H9 (cell line): ENCODE data around the gene MYO15A. TPM values are rescaled to one million over a fixed set of nuclear protein-coding genes. Genes with fewer than 3 reads are reported as not detected.

Source experiments
- DNase-seq: peaks from one replicate; pipeline ENCODE4 v3.0.0-alpha.2; 2017
- H2AFZ ChIP-seq: one replicate; pipeline ENCODE4 v1.6.1; 2013; ENCODE audit warnings: mild to moderate bottlenecking, low read length, control low read depth, moderate library complexity
- H2AK5ac ChIP-seq: 2 replicates; pipeline ENCODE4 v1.6.1; 2013; ENCODE audit warnings: low read length, control low read depth, mixed read lengths; ENCODE audit not compliant: insufficient read length
- H2BK120ac ChIP-seq: one replicate; pipeline ENCODE4 v1.6.1; 2013; ENCODE audit warnings: low read depth, mild to moderate bottlenecking, low read length, control low read depth, inconsistent platforms; ENCODE audit not compliant: poor library complexity, severe bottlenecking
- H2BK12ac ChIP-seq: 2 replicates; pipeline ENCODE4 v1.6.1; 2013; ENCODE audit warnings: low read length, control low read depth, mixed read lengths, low read depth; ENCODE audit not compliant: insufficient read length
- H2BK15ac ChIP-seq: 2 replicates; pipeline ENCODE4 v1.6.1; 2013; ENCODE audit warnings: low read depth, low read length, control low read depth
- H2BK20ac ChIP-seq: one replicate; pipeline ENCODE4 v1.6.1; 2013; ENCODE audit warnings: low read depth, mild to moderate bottlenecking, low read length, control low read depth, inconsistent platforms; ENCODE audit not compliant: poor library complexity, severe bottlenecking
- H2BK5ac ChIP-seq: 2 replicates; pipeline ENCODE4 v1.6.1; 2013; ENCODE audit warnings: low read length, control low read depth, mixed read lengths; ENCODE audit not compliant: insufficient read length
- H3K14ac ChIP-seq: 2 replicates; pipeline ENCODE4 v1.6.1; 2013; ENCODE audit warnings: low read length, control low read depth; ENCODE audit not compliant: insufficient read depth
- H3K18ac ChIP-seq: 2 replicates; pipeline ENCODE4 v1.6.1; 2013; ENCODE audit warnings: low read depth, mild to moderate bottlenecking, mixed read lengths, low read length, control low read depth; ENCODE audit not compliant: insufficient read length
- H3K23ac ChIP-seq: 2 replicates; pipeline ENCODE4 v1.6.1; 2013; ENCODE audit warnings: low read length, control low read depth, mixed read lengths, low read depth; ENCODE audit not compliant: insufficient read length
- H3K23me2 ChIP-seq: 2 replicates; pipeline ENCODE4 v1.6.1; 2013; ENCODE audit warnings: low read depth, mild to moderate bottlenecking, mixed read lengths, low read length, control low read depth; ENCODE audit not compliant: insufficient read length, poor library complexity, severe bottlenecking
- H3K27ac ChIP-seq: 2 replicates; pipeline ENCODE4 v1.5.1; 2013; ENCODE audit warnings: low read length, control low read depth, mixed read lengths, low read depth; ENCODE audit not compliant: insufficient read length
- H3K27me3 ChIP-seq: 2 replicates; pipeline ENCODE4 v1.6.1; 2013; ENCODE audit warnings: low read length, control low read depth, inconsistent platforms; ENCODE audit not compliant: insufficient read depth
- H3K4ac ChIP-seq: 2 replicates; pipeline ENCODE4 v1.6.1; 2013; ENCODE audit warnings: low read depth, mild to moderate bottlenecking, control low read depth, inconsistent platforms, low read length, moderate library complexity
- H3K4me1 ChIP-seq: 2 replicates; pipeline ENCODE4 v1.6.1; 2013; ENCODE audit warnings: low read length, control low read depth, inconsistent platforms; ENCODE audit not compliant: insufficient read depth
- H3K4me2 ChIP-seq: 2 replicates; pipeline ENCODE4 v1.6.1; 2013; ENCODE audit warnings: low read length, control low read depth, mixed read lengths; ENCODE audit not compliant: insufficient read length, insufficient read depth
- H3K56ac ChIP-seq: 2 replicates; pipeline ENCODE4 v1.6.1; 2013; ENCODE audit warnings: low read depth, mild to moderate bottlenecking, mixed read lengths, low read length, control low read depth; ENCODE audit not compliant: insufficient read length
- H3K79me1 ChIP-seq: 2 replicates; pipeline ENCODE4 v1.6.1; 2013; ENCODE audit warnings: low read depth, mild to moderate bottlenecking, moderate library complexity, low read length, control low read depth, inconsistent platforms; ENCODE audit not compliant: insufficient read depth, poor library complexity, severe bottlenecking
- H3K79me2 ChIP-seq: 2 replicates; pipeline ENCODE4 v1.6.1; 2013; ENCODE audit warnings: low read length, control low read depth, inconsistent platforms; ENCODE audit not compliant: insufficient read depth
- H3K9ac ChIP-seq: 2 replicates; pipeline ENCODE4 v1.6.1; 2013; ENCODE audit warnings: low read length, control low read depth, mixed read lengths; ENCODE audit not compliant: insufficient read length; ENCODE audit errors: extremely low read depth
- H3K9me3 ChIP-seq: one replicate; pipeline ENCODE4 v1.6.1; 2013; ENCODE audit warnings: low read depth, low read length, inconsistent platforms; ENCODE audit not compliant: control insufficient read depth
- H3T11ph ChIP-seq: one replicate; pipeline ENCODE4 v1.6.1; 2013; ENCODE audit warnings: mild to moderate bottlenecking, low read length, control low read depth, inconsistent platforms
- H4K20me1 ChIP-seq: one replicate; pipeline ENCODE4 v1.6.1; 2013; ENCODE audit not compliant: control insufficient read depth, insufficient read length, insufficient read depth
- H4K5ac ChIP-seq: 2 replicates; pipeline ENCODE4 v1.6.1; 2013; ENCODE audit warnings: low read depth, mild to moderate bottlenecking, mixed read lengths, low read length, control low read depth; ENCODE audit not compliant: insufficient read length
- H4K8ac ChIP-seq: replicated peaks from 2 replicates; pipeline ENCODE4 v1.6.1; 2013; ENCODE audit warnings: low read length, control low read depth, mixed read lengths, low read depth; ENCODE audit not compliant: insufficient read length
- H4K91ac ChIP-seq: 2 replicates; pipeline ENCODE4 v1.6.1; 2013; ENCODE audit warnings: low read depth, mild to moderate bottlenecking, moderate library complexity, mixed read lengths, low read length, control low read depth; ENCODE audit not compliant: insufficient read length
- H3K27ac Mint-ChIP-seq, 3 experiments: 2 replicates in 2 of 3; 3 replicates in 1 of 3; pipeline ENCODE4 v1.8.0; 2020 to 2021; ENCODE audit warnings: mixed read lengths in 3 of 3, mild to moderate bottlenecking in 1 of 3, moderate library complexity in 1 of 3
- H3K27me3 Mint-ChIP-seq: 2 replicates; pipeline ENCODE4 v1.8.0; 2021; ENCODE audit warnings: low read depth, mild to moderate bottlenecking, moderate library complexity, mixed read lengths
- H3K36me3 Mint-ChIP-seq, 3 experiments: 2 replicates in 2 of 3; 3 replicates in 1 of 3; pipeline ENCODE4 v1.8.0; 2020 to 2021; ENCODE audit warnings: low read depth in 3 of 3, mixed read lengths in 3 of 3; ENCODE audit not compliant: insufficient read depth in 1 of 3
- H3K4me1 Mint-ChIP-seq, 2 experiments: 2 replicates each; pipeline ENCODE4 v1.8.0; 2020; ENCODE audit warnings: mixed read lengths in 2 of 2
- H3K4me3 Mint-ChIP-seq, 2 experiments: 2 replicates in 1 of 2; 3 replicates in 1 of 2; pipeline ENCODE4 v1.8.0; 2020 to 2021; ENCODE audit warnings: mild to moderate bottlenecking in 2 of 2, mixed read lengths in 2 of 2, moderate library complexity in 1 of 2
- H3K9me3 Mint-ChIP-seq, 2 experiments: 2 replicates in 1 of 2; 3 replicates in 1 of 2; pipeline ENCODE4 v1.8.0; 2020; ENCODE audit warnings: mild to moderate bottlenecking in 2 of 2, mixed read lengths in 2 of 2, moderate library complexity in 1 of 2
- WGBS: extraction: QIAGEN DNeasy Blood & Tissue Kit; methylation state at CpG from one replicate; pipeline ENCODE4 v1.1.7; 2013; ENCODE audit warnings: missing lambda C conversion rate, low lambda C conversion rate, mixed read lengths; ENCODE audit not compliant: insufficient read length; ENCODE audit errors: extremely low coverage; 5-methylcytosine and 5-hydroxymethylcytosine counted together
- total RNA-seq: library from RNA; stranded (reverse); gene quantifications from 2 replicates; pipeline ENCODE4 v1.2.1, GENCODE V29; 2021
- TF ChIP-seq, protein P1 (sequence below): fragments of 200-600 bp; sonication (generic); conservative IDR thresholded peaks from 3 replicates; pipeline ENCODE4 v1.8.0; 2021; ENCODE audit warnings: antibody characterized with exemption, mild to moderate bottlenecking

The MYO15A gene
- total RNA-seq, 1 experiment from 2014 or later: 2.5 TPM

DNA sequence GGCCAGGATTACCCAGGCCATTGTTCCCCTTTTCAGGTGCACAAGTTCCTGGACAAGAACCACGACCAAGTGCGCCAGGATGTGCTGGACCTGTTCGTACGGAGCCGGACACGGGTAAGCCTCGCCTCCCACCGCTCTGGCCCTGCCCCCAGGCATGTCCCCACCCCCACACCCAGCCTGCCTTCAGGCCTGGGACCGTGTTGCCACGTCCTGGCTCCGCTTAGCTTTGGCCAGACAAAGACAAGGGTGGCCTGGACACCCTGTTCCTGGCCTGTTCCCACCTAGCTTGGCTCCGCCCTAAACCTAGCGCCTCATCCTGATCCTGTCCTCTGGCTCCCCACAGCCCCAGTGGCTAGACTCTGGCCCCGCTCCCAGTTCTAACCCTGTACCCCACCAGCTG, 30.9 kb downstream of the MYO15A start:
- TF ChIP-seq, protein P1, sequence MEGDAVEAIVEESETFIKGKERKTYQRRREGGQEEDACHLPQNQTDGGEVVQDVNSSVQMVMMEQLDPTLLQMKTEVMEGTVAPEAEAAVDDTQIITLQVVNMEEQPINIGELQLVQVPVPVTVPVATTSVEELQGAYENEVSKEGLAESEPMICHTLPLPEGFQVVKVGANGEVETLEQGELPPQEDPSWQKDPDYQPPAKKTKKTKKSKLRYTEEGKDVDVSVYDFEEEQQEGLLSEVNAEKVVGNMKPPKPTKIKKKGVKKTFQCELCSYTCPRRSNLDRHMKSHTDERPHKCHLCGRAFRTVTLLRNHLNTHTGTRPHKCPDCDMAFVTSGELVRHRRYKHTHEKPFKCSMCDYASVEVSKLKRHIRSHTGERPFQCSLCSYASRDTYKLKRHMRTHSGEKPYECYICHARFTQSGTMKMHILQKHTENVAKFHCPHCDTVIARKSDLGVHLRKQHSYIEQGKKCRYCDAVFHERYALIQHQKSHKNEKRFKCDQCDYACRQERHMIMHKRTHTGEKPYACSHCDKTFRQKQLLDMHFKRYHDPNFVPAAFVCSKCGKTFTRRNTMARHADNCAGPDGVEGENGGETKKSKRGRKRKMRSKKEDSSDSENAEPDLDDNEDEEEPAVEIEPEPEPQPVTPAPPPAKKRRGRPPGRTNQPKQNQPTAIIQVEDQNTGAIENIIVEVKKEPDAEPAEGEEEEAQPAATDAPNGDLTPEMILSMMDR: no peak
- no peak overlapping the region for H2AK5ac ChIP-seq
- H3K14ac ChIP-seq: no peak overlapping the region; the same call in 1 of the 2 replicates
- H4K20me1 ChIP-seq: no peaks in the 10 kb centered on the region
- no peak overlapping the region for H3K23ac ChIP-seq
- peaks cover 3% of the 10 kb centered on the region; the same call in 1 of the 2 replicates for H3K4me1 ChIP-seq
- Mint-ChIP-seq H3K4me1 (peaks cover 15 to 26% of the 10 kb centered on the region in 2 experiments), H3K4me3 (no peak overlapping the region), H3K9me3 (no peaks in the 10 kb centered on the region), H3K27ac (peak overlapping the region in 1 of 3 experiments; percentile 44; a peak in 1 of 7 replicates), H3K27me3 (peaks cover 11% of the 10 kb centered on the region), H3K36me3 (no peaks in the 10 kb centered on the region)
- no peaks in the 10 kb centered on the region for H3K79me2 ChIP-seq
- H3K4me2 ChIP-seq: no peak overlapping the region
- no peak overlapping the region for H3K18ac ChIP-seq
- WGBS: no CpG with 5 or more reads among the region's 14 CpGs
- H3K27ac ChIP-seq: no peak overlapping the region
- no peak overlapping the region for H2BK12ac ChIP-seq
- no peaks in the 10 kb centered on the region for H3K23me2 ChIP-seq
- no peak overlapping the region for H2AFZ ChIP-seq
- H4K8ac ChIP-seq: no peak overlapping the region
- H2BK120ac ChIP-seq: no peak overlapping the region
- H3K9ac ChIP-seq: no peak overlapping the region
- no peak overlapping the region for H2BK5ac ChIP-seq
- DNase-seq: no peak
- H2BK20ac ChIP-seq: no peak overlapping the region
- H3K79me1 ChIP-seq: no peaks in the 10 kb centered on the region
- no peak overlapping the region for H4K91ac ChIP-seq
- H3K56ac ChIP-seq: no peak overlapping the region
- H3K4ac ChIP-seq: no peak overlapping the region
- H3K27me3 ChIP-seq: no peaks in the 10 kb centered on the region
- no peak overlapping the region for H2BK15ac ChIP-seq
- no peaks in the 10 kb centered on the region for H3K9me3 ChIP-seq
- no peak overlapping the region for H3T11ph ChIP-seq
- no peak overlapping the region for H4K5ac ChIP-seq
